Measurements from ENCODE around the gene CTF1. TPM values are rescaled to one million over a fixed set of nuclear protein-coding genes. Genes with fewer than 3 reads are reported as not detected.
"Not testable (repeated sequence)": the region's sequence is repeated elsewhere in the genome, so short reads cannot be mapped to it uniquely, and the experiment has no call there.

CTF1 gene
- total RNA-seq, 2 donors from 2014 or later: 6.5 to 7.6 TPM

GRCh38 chr16:30937692-30938091, 41.3 kb downstream of the CTF1 start:
- Histone ChIP-seq H3K4me3 (no peak overlapping the region), H3K27me3 (no peaks in the 10 kb centered on the region), H3K36me3 (peaks cover 8% of the 10 kb centered on the region), H3K4me1 (peaks cover 0 to 9% of the 10 kb centered on the region in 2 donors), H3K9me3 (no peaks in the 10 kb centered on the region), H3K27ac (peak overlapping the region; percentile 4 to 12)
- no peak for TF ChIP-seq CTCF (IDR thresholded peaks at IDR 0.05)
- no peak for DNase-seq (ENCODE audit: low spot score)

GRCh38 chr16:30939571-30939970, 43.2 kb downstream of the CTF1 start:
- H3K27me3 ChIP-seq; H3K27ac ChIP-seq; H3K4me3 ChIP-seq; DNase-seq (ENCODE audit: low spot score); H3K4me1 ChIP-seq; H3K9me3 ChIP-seq: not testable (repeated sequence)
- H3K36me3 ChIP-seq: peaks cover 17% of the 10 kb centered on the region

- peak; percentile 77 for DNase-seq (ENCODE audit: low spot score)
- Histone ChIP-seq H3K4me1 (peaks cover 0 to 9% of the 10 kb centered on the region in 2 donors), H3K27ac (no peak overlapping the region), H3K36me3 (peaks cover 18% of the 10 kb centered on the region), H3K9me3 (no peaks in the 10 kb centered on the region), H3K4me3 (no peak overlapping the region), H3K27me3 (no peaks in the 10 kb centered on the region)
- TF ChIP-seq CTCF (IDR thresholded peaks at IDR 0.05): peak; percentile 88 to 92
These were observed 45.4 kb downstream of the CTF1 start for GRCh38 chr16:30941600-30942425.

GRCh38 chr16:30942426-30942806, 46.0 kb downstream of the CTF1 start:
- Histone ChIP-seq H3K4me3 (no peak overlapping the region), H3K4me1 (peaks cover 0 to 9% of the 10 kb centered on the region in 2 donors), H3K27me3 (no peaks in the 10 kb centered on the region), H3K27ac (no peak overlapping the region), H3K36me3 (peaks cover 18% of the 10 kb centered on the region), H3K9me3 (no peaks in the 10 kb centered on the region)
- TF ChIP-seq CTCF (IDR thresholded peaks at IDR 0.05): no peak
- no peak for DNase-seq (ENCODE audit: low spot score)

GRCh38 chr16:30944352-30944751, 47.9 kb downstream of the CTF1 start:
- Histone ChIP-seq H3K4me3 (no peak overlapping the region), H3K27me3 (no peaks in the 10 kb centered on the region), H3K9me3 (no peaks in the 10 kb centered on the region), H3K4me1 (peaks cover 0 to 18% of the 10 kb centered on the region in 2 donors), H3K27ac (no peak overlapping the region), H3K36me3 (peaks cover 18% of the 10 kb centered on the region)
- DNase-seq (ENCODE audit: low spot score): no peak
- TF ChIP-seq CTCF (IDR thresholded peaks at IDR 0.05): no peak

- Histone ChIP-seq H3K36me3 (peaks cover 18% of the 10 kb centered on the region), H3K9me3 (no peaks in the 10 kb centered on the region), H3K4me1 (peaks cover 0 to 41% of the 10 kb centered on the region in 2 donors), H3K27me3 (no peaks in the 10 kb centered on the region), H3K4me3 (no peak overlapping the region), H3K27ac (no peak overlapping the region)
- DNase-seq (ENCODE audit: low spot score): no peak
- no peak for TF ChIP-seq CTCF (IDR thresholded peaks at IDR 0.05)
These were observed 50.5 kb downstream of the CTF1 start for GRCh38 chr16:30946671-30947540.
